PFSK-1 (cell line): ENCODE data around the gene KIF5C.

Source experiments
- FOXP2 ChIP-seq: optimal IDR thresholded peaks from 2 replicates; pipeline ENCODE3; 2011; ENCODE audit warnings: borderline replicate concordance, control low read depth, inconsistent platforms; ENCODE audit not compliant: insufficient read depth; ENCODE audit errors: extremely low read length, extremely low read depth
- POLR2AphosphoS5 ChIP-seq: IDR thresholded peaks from 2 replicates; pipeline ENCODE4 v1.6.1; 2012; ENCODE audit warnings: low read depth, mild to moderate bottlenecking, control low read depth, low read length, moderate library complexity
- SIN3A ChIP-seq: IDR thresholded peaks from 2 replicates; pipeline ENCODE4 v1.6.1; 2012; ENCODE audit warnings: mild to moderate bottlenecking, low read length, moderate library complexity, borderline replicate concordance; ENCODE audit not compliant: insufficient read depth
- TAF1 ChIP-seq: IDR thresholded peaks from 2 replicates; pipeline ENCODE4 v1.6.1; 2012; ENCODE audit warnings: low read length, control low read depth, borderline replicate concordance; ENCODE audit not compliant: insufficient read depth
- TF ChIP-seq, protein P1 (sequence below), 2 experiments: IDR thresholded peaks; 2 replicates each; pipeline versions ENCODE4 v1.6.1 to v1.8.0; 2011 to 2012; ENCODE audit warnings: low read depth in 2 of 2, low read length in 2 of 2, control low read depth in 1 of 2, inconsistent platforms in 1 of 2, mild to moderate bottlenecking in 1 of 2, moderate library complexity in 1 of 2; ENCODE audit not compliant: insufficient read depth in 1 of 2

The KIF5C gene

GRCh38 chr2:149070681-149071320 lies 195.8 kb downstream of the KIF5C start:
- TF ChIP-seq POLR2AphosphoS5 = no peak
- no peak for TF ChIP-seq TAF1
- TF ChIP-seq, protein P1, sequence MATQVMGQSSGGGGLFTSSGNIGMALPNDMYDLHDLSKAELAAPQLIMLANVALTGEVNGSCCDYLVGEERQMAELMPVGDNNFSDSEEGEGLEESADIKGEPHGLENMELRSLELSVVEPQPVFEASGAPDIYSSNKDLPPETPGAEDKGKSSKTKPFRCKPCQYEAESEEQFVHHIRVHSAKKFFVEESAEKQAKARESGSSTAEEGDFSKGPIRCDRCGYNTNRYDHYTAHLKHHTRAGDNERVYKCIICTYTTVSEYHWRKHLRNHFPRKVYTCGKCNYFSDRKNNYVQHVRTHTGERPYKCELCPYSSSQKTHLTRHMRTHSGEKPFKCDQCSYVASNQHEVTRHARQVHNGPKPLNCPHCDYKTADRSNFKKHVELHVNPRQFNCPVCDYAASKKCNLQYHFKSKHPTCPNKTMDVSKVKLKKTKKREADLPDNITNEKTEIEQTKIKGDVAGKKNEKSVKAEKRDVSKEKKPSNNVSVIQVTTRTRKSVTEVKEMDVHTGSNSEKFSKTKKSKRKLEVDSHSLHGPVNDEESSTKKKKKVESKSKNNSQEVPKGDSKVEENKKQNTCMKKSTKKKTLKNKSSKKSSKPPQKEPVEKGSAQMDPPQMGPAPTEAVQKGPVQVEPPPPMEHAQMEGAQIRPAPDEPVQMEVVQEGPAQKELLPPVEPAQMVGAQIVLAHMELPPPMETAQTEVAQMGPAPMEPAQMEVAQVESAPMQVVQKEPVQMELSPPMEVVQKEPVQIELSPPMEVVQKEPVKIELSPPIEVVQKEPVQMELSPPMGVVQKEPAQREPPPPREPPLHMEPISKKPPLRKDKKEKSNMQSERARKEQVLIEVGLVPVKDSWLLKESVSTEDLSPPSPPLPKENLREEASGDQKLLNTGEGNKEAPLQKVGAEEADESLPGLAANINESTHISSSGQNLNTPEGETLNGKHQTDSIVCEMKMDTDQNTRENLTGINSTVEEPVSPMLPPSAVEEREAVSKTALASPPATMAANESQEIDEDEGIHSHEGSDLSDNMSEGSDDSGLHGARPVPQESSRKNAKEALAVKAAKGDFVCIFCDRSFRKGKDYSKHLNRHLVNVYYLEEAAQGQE (IDR thresholded peaks at IDR 0.05; ENCODE audit: insufficient read depth in 1 of 2, low read depth in 2 of 2, low read length in 2 of 2) = no peak
- no peak for TF ChIP-seq FOXP2
- no peak for TF ChIP-seq SIN3A

DNA sequence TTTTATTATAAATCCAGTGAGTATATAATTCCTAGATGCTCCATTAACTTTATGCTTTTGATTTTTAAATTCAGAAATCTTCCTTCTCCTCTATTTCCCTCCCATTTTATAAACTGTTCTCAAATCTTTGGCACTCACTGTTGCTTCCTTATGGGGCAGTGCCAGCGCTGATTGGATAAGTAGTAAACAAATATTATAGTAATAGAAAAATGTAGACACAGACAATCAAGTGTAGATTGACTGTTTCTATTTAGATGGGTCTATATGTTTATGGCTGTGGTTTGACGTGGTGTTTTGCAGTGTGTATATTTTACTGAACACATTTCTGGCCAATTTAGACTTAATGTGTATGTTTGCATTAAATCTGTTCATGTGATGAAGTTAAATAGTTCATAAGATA lies 200.1 kb downstream of the KIF5C start:
- TF ChIP-seq SIN3A (no peak), FOXP2 (no peak)
- TF ChIP-seq, protein P1 (IDR thresholded peaks at IDR 0.05; ENCODE audit: insufficient read depth in 1 of 2, low read depth in 2 of 2, low read length in 2 of 2) = no peak

GRCh38 chr2:149075853-149076252 lies 200.8 kb downstream of the KIF5C start:
- TF ChIP-seq POLR2AphosphoS5 = no peak
- no peak for TF ChIP-seq TAF1
- no peak for TF ChIP-seq SIN3A
- TF ChIP-seq FOXP2 = no peak
- TF ChIP-seq, protein P1 (IDR thresholded peaks at IDR 0.05; ENCODE audit: insufficient read depth in 1 of 2, low read depth in 2 of 2, low read length in 2 of 2) = no peak
